HEK293T (cell line): ENCODE data around the gene MET.
A peak's percentile ranks its signal among the peaks of the same experiment; 100 is the strongest.
"Not testable (repeated sequence)": the region's sequence is repeated elsewhere in the genome, so short reads cannot be mapped to it uniquely, and the experiment has no call there.

Experiments used
- CTCF ChIA-PET: fragments of 350-600 bp; formaldehyde crosslinking; extraction: SDS; loops from one replicate; lab custom pipeline; 2021; ENCODE audit warnings: antibody characterized with exemption, inconsistent platforms; lab: Yijun Ruan, JAX
- POLR2A ChIA-PET: fragments of 350-600 bp; formaldehyde crosslinking; extraction: SDS; loops from one replicate; lab custom pipeline; 2020; ENCODE audit warnings: antibody characterized with exemption, inconsistent platforms; lab: Yijun Ruan, JAX
- DNase-seq: peaks from one replicate; pipeline ENCODE4 v3.0.0; 2012; ENCODE audit warnings: mixed read lengths; ENCODE audit errors: extremely low spot score
- ARNT ChIP-seq: fragments of 450-650 bp; IDR thresholded peaks from 2 replicates; pipeline ENCODE4 v1.6.1; 2017; ENCODE audit warnings: mild to moderate bottlenecking
- BHLHE40 ChIP-seq: fragments of 450-650 bp; IDR thresholded peaks from 2 replicates; pipeline ENCODE4 v1.6.1; 2016; ENCODE audit warnings: mild to moderate bottlenecking, moderate library complexity, borderline replicate concordance
- CTBP1 ChIP-seq: fragments of 450-650 bp; IDR thresholded peaks from 2 replicates; pipeline ENCODE4 v1.6.1; 2016; ENCODE audit warnings: borderline replicate concordance
- ELF4 ChIP-seq: fragments of 450-650 bp; IDR thresholded peaks from 2 replicates; pipeline ENCODE4 v1.6.1; 2017; ENCODE audit warnings: antibody characterized with exemption
- FOXA1 ChIP-seq: fragments of 450-650 bp; IDR thresholded peaks from 2 replicates; pipeline ENCODE4 v1.6.1; 2016; ENCODE audit warnings: mild to moderate bottlenecking
- FOXK2 ChIP-seq: fragments of 450-650 bp; IDR thresholded peaks from 2 replicates; pipeline ENCODE4 v1.6.1; 2016; ENCODE audit warnings: mild to moderate bottlenecking
- FOXM1 ChIP-seq: fragments of 450-650 bp; IDR thresholded peaks from 2 replicates; pipeline ENCODE4 v1.6.1; 2017; ENCODE audit warnings: mild to moderate bottlenecking, borderline replicate concordance
- HDGF ChIP-seq: fragments of 450-650 bp; IDR thresholded peaks from 2 replicates; pipeline ENCODE4 v1.6.1; 2017; ENCODE audit warnings: antibody characterized with exemption, borderline replicate concordance
- L3MBTL2 ChIP-seq: fragments of 450-650 bp; conservative IDR thresholded peaks from 2 replicates; pipeline ENCODE4 v1.6.1; 2016; ENCODE audit warnings: mild to moderate bottlenecking
- LEF1 ChIP-seq: fragments of 450-650 bp; IDR thresholded peaks from 2 replicates; pipeline ENCODE4 v1.6.1; 2017; ENCODE audit warnings: mild to moderate bottlenecking, borderline replicate concordance
- NFRKB ChIP-seq: fragments of 450-650 bp; IDR thresholded peaks from 2 replicates; pipeline ENCODE4 v1.6.1; 2016; ENCODE audit warnings: mild to moderate bottlenecking, moderate library complexity
- SP1 ChIP-seq: fragments of 450-650 bp; IDR thresholded peaks from 2 replicates; pipeline ENCODE4 v1.6.1; 2017
- SUZ12 ChIP-seq: fragments of 450-650 bp; IDR thresholded peaks from 2 replicates; pipeline ENCODE4 v1.6.1; 2016; ENCODE audit warnings: mild to moderate bottlenecking
- TARDBP ChIP-seq: fragments of 450-650 bp; IDR thresholded peaks from 2 replicates; pipeline ENCODE4 v1.6.1; 2016
- ZNF384 ChIP-seq: fragments of 450-650 bp; IDR thresholded peaks from 2 replicates; pipeline ENCODE4 v1.6.1; 2016
- TF ChIP-seq, protein P1 (sequence below): fragments of 450-650 bp; IDR thresholded peaks from 2 replicates; pipeline ENCODE4 v1.6.1; 2016

MET gene

DNA sequence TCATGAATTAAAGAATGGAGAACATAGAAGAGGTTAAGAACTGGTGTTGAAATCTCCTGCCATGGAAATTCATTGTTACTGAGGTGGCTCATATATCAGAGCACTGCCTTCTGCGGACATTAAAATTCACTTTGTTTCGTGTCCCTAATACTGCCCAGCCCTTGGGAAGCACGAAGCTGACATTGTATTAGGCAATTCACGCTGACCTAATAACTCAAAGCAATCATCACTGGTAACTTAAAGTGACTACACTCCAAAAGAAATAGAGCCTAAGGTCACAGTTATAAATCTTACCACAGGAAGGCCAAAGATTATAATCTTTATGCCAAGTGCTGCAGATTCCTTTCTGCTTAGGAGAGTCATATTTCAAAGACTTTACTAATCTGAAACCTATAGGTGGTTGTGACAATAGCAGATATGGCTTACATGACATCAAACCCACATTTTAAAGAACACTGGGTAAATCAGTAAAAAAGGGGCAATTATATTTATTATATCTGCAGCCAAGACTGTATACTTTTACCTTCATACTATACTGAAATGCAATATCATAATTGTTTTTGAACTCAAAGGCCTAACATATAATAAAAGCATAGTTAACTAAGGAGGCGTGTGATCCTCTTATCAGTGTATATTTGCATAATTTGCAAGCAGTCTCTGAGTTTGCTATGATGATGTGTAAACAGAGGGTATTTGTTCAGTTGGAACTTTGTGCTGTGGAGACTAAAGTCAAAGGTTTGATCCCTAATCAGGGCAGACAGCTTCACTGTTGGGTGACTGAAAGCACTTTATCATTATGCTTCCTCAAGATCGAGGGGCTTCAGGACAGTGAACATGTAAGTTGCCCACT is 138.5 kb downstream of the MET start:
- DNase-seq = peak; percentile 33
- TF ChIP-seq, protein P1, sequence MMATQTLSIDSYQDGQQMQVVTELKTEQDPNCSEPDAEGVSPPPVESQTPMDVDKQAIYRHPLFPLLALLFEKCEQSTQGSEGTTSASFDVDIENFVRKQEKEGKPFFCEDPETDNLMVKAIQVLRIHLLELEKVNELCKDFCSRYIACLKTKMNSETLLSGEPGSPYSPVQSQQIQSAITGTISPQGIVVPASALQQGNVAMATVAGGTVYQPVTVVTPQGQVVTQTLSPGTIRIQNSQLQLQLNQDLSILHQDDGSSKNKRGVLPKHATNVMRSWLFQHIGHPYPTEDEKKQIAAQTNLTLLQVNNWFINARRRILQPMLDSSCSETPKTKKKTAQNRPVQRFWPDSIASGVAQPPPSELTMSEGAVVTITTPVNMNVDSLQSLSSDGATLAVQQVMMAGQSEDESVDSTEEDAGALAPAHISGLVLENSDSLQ = peak; percentile 94
- TF ChIP-seq LEF1 = peak; percentile 95
- no peak for TF ChIP-seq HDGF
- TF ChIP-seq SUZ12 = no peak
- TF ChIP-seq L3MBTL2 = no peak
- no peak for TF ChIP-seq ELF4
- TF ChIP-seq FOXA1 = 0 out of 2 replicates have a peak, but pooled peaks have one; percentile 15
- 0 out of 2 replicates have a peak, but pooled peaks have one; percentile 26 for TF ChIP-seq TARDBP
- TF ChIP-seq CTBP1 = peak; percentile 97
- peak; percentile 99 for TF ChIP-seq ARNT
- no peak for TF ChIP-seq BHLHE40
- TF ChIP-seq FOXM1 = no peak
- TF ChIP-seq FOXK2 = no peak
- TF ChIP-seq ZNF384 = 0 out of 2 replicates have a peak, but pooled peaks have one; percentile 26
- TF ChIP-seq NFRKB = no peak
- TF ChIP-seq SP1 = no peak
- ChIA-PET POLR2A (no interaction called here), CTCF (interaction anchor here (0.7 to 1.6 kb wide), 7 partner anchors 50 to 556 kb away, joined by 3 to 18 read pairs (median 3); partner anchors contain the start of gene MET)

GRCh38 chr7:116811768-116812167 is 139.8 kb downstream of the MET start:
- POLR2A ChIA-PET = no interaction called here
- no peak for DNase-seq
- TF ChIP-seq L3MBTL2 (no peak), LEF1 (no peak), TARDBP (no peak), ZNF384 (no peak), FOXA1 (no peak), BHLHE40 (no peak)
- CTCF ChIA-PET = no interaction called here

- no peak for TF ChIP-seq ELF4
- ChIA-PET POLR2A (no interaction called here), CTCF (interaction anchor here (0.6 kb wide), 2 partner anchors 281 to 383 kb away, joined by 4 to 7 read pairs; no protein-coding TSS in a partner anchor)
- no peak for DNase-seq
Observed at GRCh38 chr7:116812860-116813259, 140.9 kb downstream of the MET start.

DNA sequence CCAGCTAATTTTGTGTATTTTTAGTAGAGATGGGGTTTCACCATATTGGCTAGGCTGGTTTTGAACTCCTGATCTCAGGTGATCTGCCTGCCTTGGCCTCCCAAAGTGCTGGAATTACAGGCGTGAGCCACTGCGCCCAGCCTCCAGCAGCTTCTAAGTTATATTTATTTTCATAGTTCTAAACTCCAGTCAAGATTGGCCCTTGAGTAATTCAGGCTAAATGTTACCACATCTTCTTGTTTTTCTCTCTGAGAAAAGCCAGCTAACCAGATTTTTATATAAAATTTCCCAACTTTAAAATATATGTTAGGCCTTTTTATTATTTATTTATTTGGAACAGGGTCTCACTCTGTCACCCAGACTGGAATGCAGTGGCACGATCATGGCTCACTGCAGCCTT is 141.4 kb downstream of the MET start:
- POLR2A ChIA-PET, DNase-seq: not testable (repeated sequence)
- CTCF ChIA-PET = interaction anchor here (0.6 kb wide), 1 partner anchor 384 kb away, joined by 7 read pairs; no protein-coding TSS in a partner anchor

GRCh38 chr7:116815041-116815440 is 143.0 kb downstream of the MET start:
- CTCF ChIA-PET = no interaction called here
- POLR2A ChIA-PET = no interaction called here
- no peak for DNase-seq
- TF ChIP-seq NFRKB = no peak
- TF ChIP-seq SUZ12 = no peak
- no peak for TF ChIP-seq CTBP1
- TF ChIP-seq LEF1 = no peak
- no peak for TF ChIP-seq ARNT
- no peak for TF ChIP-seq FOXA1
- TF ChIP-seq FOXK2 = no peak
- no peak for TF ChIP-seq ELF4
- no peak for TF ChIP-seq BHLHE40
- TF ChIP-seq FOXM1 = no peak
- TF ChIP-seq HDGF = no peak
- TF ChIP-seq, protein P1 = no peak
- no peak for TF ChIP-seq SP1
- TF ChIP-seq TARDBP = no peak
- no peak for TF ChIP-seq ZNF384
- TF ChIP-seq L3MBTL2 = no peak

- ChIA-PET POLR2A (interaction anchor here (0.6 kb wide), 1 partner anchor 613 kb away, joined by 3 read pairs; no protein-coding TSS in a partner anchor), CTCF (no interaction called here)
- DNase-seq = no peak
- no peak for TF ChIP-seq L3MBTL2
- no peak for TF ChIP-seq ARNT
- TF ChIP-seq FOXK2 = no peak
- TF ChIP-seq SP1 = no peak
- no peak for TF ChIP-seq SUZ12
- no peak for TF ChIP-seq TARDBP
- no peak for TF ChIP-seq ZNF384
- no peak for TF ChIP-seq FOXA1
- TF ChIP-seq HDGF = no peak
- no peak for TF ChIP-seq ELF4
- TF ChIP-seq BHLHE40 = no peak
- TF ChIP-seq FOXM1 = no peak
- TF ChIP-seq, protein P1 = no peak
- TF ChIP-seq LEF1 = no peak
Observed at GRCh38 chr7:116820149-116820548, 148.2 kb downstream of the MET start.

DNA sequence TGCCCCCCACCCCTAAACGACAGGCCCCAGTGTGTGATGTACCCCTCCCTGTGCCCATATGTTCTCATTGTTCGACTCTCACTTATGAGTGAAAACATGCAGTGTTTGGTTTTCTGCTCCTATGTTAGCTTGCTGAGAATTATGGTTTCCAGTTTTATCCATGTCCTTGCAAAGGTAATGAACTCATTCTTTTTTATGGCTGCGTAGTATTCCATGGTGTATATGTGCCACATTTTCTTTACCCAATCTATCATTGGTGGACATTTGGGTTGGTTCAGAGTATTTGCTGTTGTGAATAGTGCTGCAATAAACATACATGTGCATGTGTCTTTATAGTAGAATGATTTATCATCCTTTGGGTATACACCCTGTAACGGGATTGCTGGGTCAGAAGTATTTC is 149.7 kb downstream of the MET start:
- POLR2A ChIA-PET, DNase-seq, CTCF ChIA-PET: not testable (repeated sequence)
